ENCODE results near the gene RSPO3. TPM values are rescaled to one million over a fixed set of nuclear protein-coding genes. Genes with fewer than 3 reads are reported as not detected.

The RSPO3 gene
- total RNA-seq, 2 experiments from 2014 or later, result not detected

DNA sequence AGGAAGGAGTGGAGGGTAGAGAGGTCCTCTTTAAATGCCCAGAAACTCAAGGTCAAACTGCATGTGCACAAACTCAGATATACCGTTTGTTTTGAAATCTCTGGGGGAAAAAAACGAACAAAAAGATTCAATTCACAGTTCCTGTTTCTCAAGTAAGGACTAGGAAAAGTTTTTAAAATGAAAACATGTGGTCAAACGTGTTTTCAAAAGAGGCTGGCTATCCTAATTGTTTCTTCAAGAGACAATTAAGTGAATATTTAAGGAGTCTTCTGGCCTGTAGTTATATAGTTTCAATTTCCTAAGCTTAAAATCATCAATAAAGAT, 3.1 kb downstream of the RSPO3 start:
- no peak for DNase-seq (ENCODE audit: low spot score)
- no TSS peak for BruUV-seq (replicated peaks)
- Histone ChIP-seq H3K4me1 (ENCODE audit: insufficient read depth, low read length, poor library complexity, severe bottlenecking) (no peaks in the 10 kb centered on the region), H2AFZ (ENCODE audit: low read length) (no peak overlapping the region), H3K9me2 (ENCODE audit: insufficient read depth, low read length) (no peaks in the 10 kb centered on the region), H3K4me2 (ENCODE audit: low read length) (no peak overlapping the region), H3K27ac (ENCODE audit: low read depth, low read length, poor library complexity, severe bottlenecking) (no peak overlapping the region), H3K9me3 (ENCODE audit: low read length) (no peaks in the 10 kb centered on the region), H3K4me3 (ENCODE audit: low read depth, low read length, poor library complexity, severe bottlenecking) (no peak overlapping the region), H3K79me2 (ENCODE audit: insufficient read depth, low read depth, low read length) (no peaks in the 10 kb centered on the region), H3K36me3 (ENCODE audit: insufficient read depth, low read length) (no peaks in the 10 kb centered on the region), H4K20me1 (ENCODE audit: insufficient read depth, low read length) (no peaks in the 10 kb centered on the region)
- no peak for TF ChIP-seq EZH2phosphoT487 (IDR thresholded peaks at IDR 0.05; ENCODE audit: borderline replicate concordance, low read depth, low read length)
- TF ChIP-seq, protein P1, sequence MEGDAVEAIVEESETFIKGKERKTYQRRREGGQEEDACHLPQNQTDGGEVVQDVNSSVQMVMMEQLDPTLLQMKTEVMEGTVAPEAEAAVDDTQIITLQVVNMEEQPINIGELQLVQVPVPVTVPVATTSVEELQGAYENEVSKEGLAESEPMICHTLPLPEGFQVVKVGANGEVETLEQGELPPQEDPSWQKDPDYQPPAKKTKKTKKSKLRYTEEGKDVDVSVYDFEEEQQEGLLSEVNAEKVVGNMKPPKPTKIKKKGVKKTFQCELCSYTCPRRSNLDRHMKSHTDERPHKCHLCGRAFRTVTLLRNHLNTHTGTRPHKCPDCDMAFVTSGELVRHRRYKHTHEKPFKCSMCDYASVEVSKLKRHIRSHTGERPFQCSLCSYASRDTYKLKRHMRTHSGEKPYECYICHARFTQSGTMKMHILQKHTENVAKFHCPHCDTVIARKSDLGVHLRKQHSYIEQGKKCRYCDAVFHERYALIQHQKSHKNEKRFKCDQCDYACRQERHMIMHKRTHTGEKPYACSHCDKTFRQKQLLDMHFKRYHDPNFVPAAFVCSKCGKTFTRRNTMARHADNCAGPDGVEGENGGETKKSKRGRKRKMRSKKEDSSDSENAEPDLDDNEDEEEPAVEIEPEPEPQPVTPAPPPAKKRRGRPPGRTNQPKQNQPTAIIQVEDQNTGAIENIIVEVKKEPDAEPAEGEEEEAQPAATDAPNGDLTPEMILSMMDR (conservative IDR thresholded peaks at IDR 0.05; ENCODE audit: low read length), result peak; percentile 28; the same call in 1 of the 2 replicates
- intact Hi-C loops (cut with micrococcal nuclease; ENCODE audit: unreplicated experiment), result loop anchor here (5.0 kb wide), 1 partner anchor 1124 kb away; no protein-coding TSS in a partner anchor
- ChIA-PET POLR2A (no interaction called here), CTCF (ENCODE audit: unreplicated experiment) (no interaction called here)

DNA sequence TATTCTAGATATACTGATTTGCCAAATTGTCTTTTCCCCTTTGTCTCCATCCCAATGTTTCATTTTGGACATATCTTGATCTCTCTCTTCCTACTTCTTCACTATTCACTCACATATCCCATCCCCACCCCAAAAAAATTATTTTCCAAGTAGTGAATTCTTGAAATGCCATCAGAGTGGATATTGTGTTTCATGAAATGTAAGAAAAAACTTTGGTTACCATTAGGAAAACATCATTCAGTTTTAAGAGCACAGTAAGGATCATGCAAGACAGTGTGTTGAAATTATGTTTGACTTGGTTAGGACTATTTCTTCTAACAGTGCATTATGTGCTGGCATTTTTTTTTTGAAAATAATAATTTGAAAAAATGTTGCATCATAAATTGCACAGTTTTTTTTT, 5.7 kb downstream of the RSPO3 start:
- ChIA-PET CTCF (ENCODE audit: unreplicated experiment) (no interaction called here), POLR2A (no interaction called here)
- no peak overlapping the region for H3K4me3 ChIP-seq (ENCODE audit: low read depth, low read length, poor library complexity, severe bottlenecking)
- no peaks in the 10 kb centered on the region for H4K20me1 ChIP-seq (ENCODE audit: insufficient read depth, low read length)
- no peaks in the 10 kb centered on the region for H3K4me1 ChIP-seq (ENCODE audit: insufficient read depth, low read length, poor library complexity, severe bottlenecking)
- DNase-seq (ENCODE audit: low spot score), result no peak
- no TSS peak for BruUV-seq (replicated peaks)
- H3K4me2 ChIP-seq (ENCODE audit: low read length), result no peak overlapping the region
- no peak overlapping the region for H3K27ac ChIP-seq (ENCODE audit: low read depth, low read length, poor library complexity, severe bottlenecking)
- TF ChIP-seq EZH2phosphoT487 (IDR thresholded peaks at IDR 0.05; ENCODE audit: borderline replicate concordance, low read depth, low read length), result no peak
- TF ChIP-seq, protein P1 (conservative IDR thresholded peaks at IDR 0.05; ENCODE audit: low read length), result no peak
- intact Hi-C loops (cut with micrococcal nuclease; ENCODE audit: unreplicated experiment), result loop anchor here (5.0 kb wide), 1 partner anchor 1127 kb away; no protein-coding TSS in a partner anchor
- no peaks in the 10 kb centered on the region for H3K9me3 ChIP-seq (ENCODE audit: low read length)
- H3K36me3 ChIP-seq (ENCODE audit: insufficient read depth, low read length), result no peaks in the 10 kb centered on the region
- no peaks in the 10 kb centered on the region for H3K79me2 ChIP-seq (ENCODE audit: insufficient read depth, low read depth, low read length)
- no peaks in the 10 kb centered on the region for H3K9me2 ChIP-seq (ENCODE audit: insufficient read depth, low read length)
- H2AFZ ChIP-seq (ENCODE audit: low read length), result no peak overlapping the region

DNA sequence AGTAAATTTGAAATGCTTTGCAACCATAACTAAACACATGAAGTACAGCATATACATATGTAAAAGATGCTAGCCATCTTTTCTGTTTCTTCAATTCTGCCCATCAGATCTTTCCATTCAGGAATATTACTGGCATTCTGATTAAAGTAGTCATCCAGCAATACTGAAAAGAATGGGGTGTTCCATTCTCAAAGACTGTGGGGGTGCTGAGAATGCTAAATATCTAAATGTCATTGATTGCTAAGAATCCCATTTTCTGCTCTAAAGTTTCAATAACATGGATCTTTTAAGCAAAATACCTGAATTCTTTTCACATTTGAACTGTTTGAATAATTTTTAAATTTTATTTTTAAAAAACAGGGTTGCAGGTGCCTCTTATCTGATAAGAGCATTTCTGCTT, 6.2 kb downstream of the RSPO3 start:
- H3K9me3 ChIP-seq (ENCODE audit: low read length), result no peaks in the 10 kb centered on the region
- CTCF ChIA-PET (ENCODE audit: unreplicated experiment), result no interaction called here
- no peak for DNase-seq (ENCODE audit: low spot score)
- no peaks in the 10 kb centered on the region for H4K20me1 ChIP-seq (ENCODE audit: insufficient read depth, low read length)
- no peaks in the 10 kb centered on the region for H3K36me3 ChIP-seq (ENCODE audit: insufficient read depth, low read length)
- BruUV-seq (replicated peaks), result no TSS peak
- POLR2A ChIA-PET, result interaction anchor here (1.0 kb wide), 1 partner anchor 10 kb away, joined by 5 read pairs; no protein-coding TSS in a partner anchor
- TF ChIP-seq EZH2phosphoT487 (IDR thresholded peaks at IDR 0.05; ENCODE audit: borderline replicate concordance, low read depth, low read length), result no peak
- TF ChIP-seq, protein P1 (conservative IDR thresholded peaks at IDR 0.05; ENCODE audit: low read length), result no peak
- no peak overlapping the region for H3K27ac ChIP-seq (ENCODE audit: low read depth, low read length, poor library complexity, severe bottlenecking)
- no peaks in the 10 kb centered on the region for H3K79me2 ChIP-seq (ENCODE audit: insufficient read depth, low read depth, low read length)
- intact Hi-C loops (cut with micrococcal nuclease; ENCODE audit: unreplicated experiment), result loop anchor here (5.0 kb wide), 1 partner anchor 1127 kb away; no protein-coding TSS in a partner anchor
- H3K4me1 ChIP-seq (ENCODE audit: insufficient read depth, low read length, poor library complexity, severe bottlenecking), result no peaks in the 10 kb centered on the region
- no peaks in the 10 kb centered on the region for H3K9me2 ChIP-seq (ENCODE audit: insufficient read depth, low read length)
- H2AFZ ChIP-seq (ENCODE audit: low read length), result no peak overlapping the region
- no peak overlapping the region for H3K4me2 ChIP-seq (ENCODE audit: low read length)
- no peak overlapping the region for H3K4me3 ChIP-seq (ENCODE audit: low read depth, low read length, poor library complexity, severe bottlenecking)
